BJ (cell line): ENCODE results near the gene NSMCE1. TPM values are rescaled to one million over a fixed set of nuclear protein-coding genes. Genes with fewer than 3 reads are reported as not detected.

Source experiments
- CTCF ChIA-PET: fragments of 350-600 bp; formaldehyde crosslinking; extraction: SDS; loops from one replicate; lab custom pipeline; 2021; ENCODE audit warnings: antibody characterized with exemption, inconsistent platforms; lab: Yijun Ruan, JAX
- POLR2A ChIA-PET: fragments of 300-600 bp; sonication (Branson Sonifier 250); formaldehyde crosslinking; extraction: SDS; loops from one replicate; lab custom pipeline; 2021; ENCODE audit warnings: antibody characterized with exemption; lab: Charles Lee
- DNase-seq: peaks from one replicate; pipeline ENCODE4 v3.0.0-alpha.2; 2011; ENCODE audit warnings: low read depth
- H3K27me3 ChIP-seq: 2 replicates; pipeline ENCODE4 v1.6.0; 2011; ENCODE audit warnings: low read length; ENCODE audit not compliant: control insufficient read depth, insufficient read depth
- H3K36me3 ChIP-seq: 2 replicates; pipeline ENCODE4 v1.5.1; 2011; ENCODE audit warnings: low read length; ENCODE audit not compliant: control insufficient read depth, insufficient read depth
- H3K4me3 ChIP-seq: 2 replicates; pipeline ENCODE4 v1.5.1; 2011; ENCODE audit warnings: low read depth, mild to moderate bottlenecking, control low read depth, low read length
- CTCF ChIP-seq: IDR thresholded peaks from 2 replicates; pipeline ENCODE4 v1.5.1; 2011; ENCODE audit warnings: low read depth, mild to moderate bottlenecking, control low read depth, inconsistent platforms, low read length, moderate library complexity; ENCODE audit not compliant: insufficient read depth
- polyA plus RNA-seq: library from polyadenylated mRNA; depleted of rRNA; stranded (reverse); fragments of >200 nt; gene quantifications from 2 replicates; pipeline ENCODE4 v1.2.3, GENCODE V29; 2011

NSMCE1 gene
- polyA plus RNA-seq, 1 experiment = 34.3 TPM

- ChIA-PET CTCF (interaction anchor here (0.8 to 6.8 kb wide), 5 partner anchors 11 to 145 kb away, joined by 4 to 50 read pairs (median 8); no protein-coding TSS in a partner anchor), POLR2A (interaction anchor here (0.6 kb wide), 1 partner anchor 45 kb away, joined by 23 read pairs; the partner anchor contains the start of gene NSMCE1)
- peaks cover 9% of the 10 kb centered on the region for H3K36me3 ChIP-seq
- H3K4me3 ChIP-seq = no peak overlapping the region
- no peaks in the 10 kb centered on the region for H3K27me3 ChIP-seq
- TF ChIP-seq CTCF = no peak
- DNase-seq = no peak
Observed at GRCh38 chr16:27223226-27223610, 45.4 kb downstream of the NSMCE1 start.

DNA sequence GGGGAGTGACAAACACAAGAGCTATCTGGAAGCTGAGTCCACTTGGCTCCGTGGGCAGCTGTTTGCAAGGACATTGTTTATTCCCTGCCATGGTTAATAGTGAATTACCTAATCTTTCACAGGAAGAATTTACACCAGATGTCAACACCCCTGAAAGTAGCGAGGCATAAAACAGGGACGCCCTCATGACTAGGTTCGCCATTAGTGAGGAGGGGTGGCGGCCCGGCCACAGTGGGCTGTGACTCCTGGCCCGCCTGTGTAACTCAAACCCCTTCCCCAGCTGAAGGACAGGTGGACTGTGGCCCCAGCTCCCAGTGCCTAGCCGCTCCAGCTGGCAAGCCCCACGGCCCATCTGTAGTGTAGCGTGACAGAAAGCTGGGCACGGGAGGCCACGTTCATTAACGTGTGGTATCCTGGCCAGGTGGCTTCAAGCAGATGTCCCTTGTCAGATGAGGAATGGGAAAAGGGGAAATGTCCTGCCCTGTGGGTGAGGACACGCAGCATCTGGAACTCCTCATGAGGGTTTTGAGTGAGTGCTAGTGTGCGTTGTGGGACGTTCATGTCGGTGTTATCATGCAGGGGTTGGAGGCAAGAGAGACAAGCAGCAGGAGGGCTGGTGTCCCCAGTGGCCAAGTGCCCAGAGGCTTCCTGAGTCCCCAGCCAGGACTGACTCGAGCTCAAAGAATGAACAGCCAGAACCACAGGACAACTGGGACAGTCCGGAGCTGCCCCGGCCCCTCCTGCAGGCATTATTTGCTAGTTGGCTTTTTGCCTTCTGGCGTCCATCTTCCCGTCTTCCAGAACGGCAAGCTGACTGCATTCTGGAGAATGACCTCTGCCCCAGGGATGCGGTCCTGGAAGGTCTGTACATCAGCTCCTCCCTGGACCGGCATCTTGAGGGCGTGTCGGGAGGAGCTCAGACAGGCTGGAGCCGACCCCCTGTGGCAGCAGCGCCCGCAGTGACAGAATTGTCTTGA is 46.0 kb downstream of the NSMCE1 start:
- peak; percentile 55 for DNase-seq
- POLR2A ChIA-PET = interaction anchor here (0.6 to 1.1 kb wide), 2 partner anchors 19 to 42 kb away, joined by 4 to 6 read pairs; partner anchors contain the start of gene KDM8
- no peak overlapping the region for H3K4me3 ChIP-seq
- peak; percentile 1; the same call in 1 of the 2 replicates for TF ChIP-seq CTCF
- H3K27me3 ChIP-seq = no peaks in the 10 kb centered on the region
- peaks cover 9% of the 10 kb centered on the region for H3K36me3 ChIP-seq
- CTCF ChIA-PET = interaction anchor here (0.8 to 6.8 kb wide), 6 partner anchors 12 to 145 kb away, joined by 3 to 50 read pairs (median 6); no protein-coding TSS in a partner anchor

DNA sequence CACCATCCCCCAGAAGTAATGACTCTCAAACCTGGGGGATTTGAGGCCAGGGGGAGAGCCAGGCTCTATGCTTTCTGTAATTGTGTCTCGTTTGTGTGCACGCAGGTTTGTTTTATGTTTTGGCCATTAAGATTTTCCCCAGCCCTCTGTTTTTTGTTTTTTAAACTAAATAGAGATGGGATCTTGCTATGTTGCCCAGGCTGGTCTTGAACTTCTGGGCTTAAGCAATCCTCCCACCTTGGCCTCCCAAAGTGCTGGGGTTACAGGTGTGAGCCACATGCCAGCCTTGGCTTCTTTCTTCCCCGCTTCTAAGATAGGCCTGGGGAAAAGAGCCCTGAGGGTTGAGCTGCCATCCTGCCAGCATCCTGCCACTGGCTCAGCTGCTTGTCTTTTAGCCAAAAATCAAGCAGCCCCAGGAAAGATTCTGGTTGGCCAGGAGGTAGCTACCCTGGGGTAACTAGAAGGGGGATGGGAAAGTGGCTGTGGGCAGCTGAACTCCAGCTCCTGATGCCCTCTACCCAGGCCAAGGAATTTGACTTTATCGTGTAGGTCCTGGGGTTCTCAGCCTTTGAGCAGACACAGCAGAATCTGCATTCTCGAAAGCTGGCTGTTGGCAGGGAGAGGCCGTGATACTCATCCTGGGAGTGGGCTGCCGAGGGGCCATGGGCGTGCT is 46.9 kb downstream of the NSMCE1 start:
- TF ChIP-seq CTCF = no peak
- POLR2A ChIA-PET = interaction anchor here (0.6 to 1.1 kb wide), 2 partner anchors 18 to 43 kb away, joined by 4 to 6 read pairs; partner anchors contain the start of gene KDM8
- no peak overlapping the region for H3K4me3 ChIP-seq

DNA sequence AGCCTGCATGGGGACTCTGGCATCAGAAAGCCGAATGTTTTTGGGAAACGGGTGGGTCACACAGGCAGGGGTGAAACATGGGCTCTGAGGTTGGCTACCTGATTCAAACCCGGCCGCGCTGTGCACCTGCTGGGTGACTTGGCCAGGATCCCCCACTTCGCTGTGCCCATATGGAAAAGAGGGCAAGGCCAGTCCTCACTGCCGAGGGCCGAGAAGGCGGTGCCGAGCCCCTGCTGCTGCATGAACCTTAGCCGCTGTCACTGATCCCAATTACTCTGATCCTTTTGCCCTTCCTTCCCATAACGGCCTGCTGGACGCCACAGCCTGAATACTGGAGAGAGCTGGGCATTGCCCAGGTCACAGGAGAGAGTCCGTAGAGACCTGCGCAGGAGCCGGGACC is 47.6 kb downstream of the NSMCE1 start:
- ChIA-PET POLR2A (no interaction called here), CTCF (interaction anchor here (1.1 to 6.8 kb wide), 4 partner anchors 13 to 147 kb away, joined by 3 to 50 read pairs (median 10); no protein-coding TSS in a partner anchor)
- TF ChIP-seq CTCF = no peak
- no peaks in the 10 kb centered on the region for H3K27me3 ChIP-seq
- no peak for DNase-seq
- H3K4me3 ChIP-seq = no peak overlapping the region
- peaks cover 9% of the 10 kb centered on the region for H3K36me3 ChIP-seq

More for the DNA sequence above, 46.9 kb downstream of the NSMCE1 start:
- CTCF ChIA-PET = interaction anchor here (1.1 to 6.8 kb wide), 6 partner anchors 13 to 146 kb away, joined by 3 to 50 read pairs (median 6); no protein-coding TSS in a partner anchor
- peaks cover 9% of the 10 kb centered on the region for H3K36me3 ChIP-seq
- no peak for DNase-seq
- H3K27me3 ChIP-seq = no peaks in the 10 kb centered on the region
